Prostate gland (tissue), 2 donors: ENCODE results near the gene NID1. TPM values are rescaled to one million over a fixed set of nuclear protein-coding genes. Genes with fewer than 3 reads are reported as not detected.

Experiments
- DNase-seq: peaks from one replicate; pipeline ENCODE4 v3.0.0-alpha.2; 2019; ENCODE audit warnings: low spot score
- H3K27ac ChIP-seq, 2 donors: fragments of 200-600 bp; sonication (generic); 2 replicates each; pipeline ENCODE4 v1.5.1; 2017 to 2019
- H3K27me3 ChIP-seq: fragments of 200-600 bp; sonication (generic); replicated peaks from 2 replicates; pipeline ENCODE4 v1.5.1; 2019; ENCODE audit not compliant: insufficient read depth
- H3K36me3 ChIP-seq, 2 donors: fragments of 200-600 bp; sonication (generic); 1 replicate in 1 of 2; 2 replicates in 1 of 2; pipeline versions ENCODE4 v1.5.1 to v1.8.1; 2017 to 2019
- H3K4me1 ChIP-seq: fragments of 200-600 bp; sonication (generic); replicated peaks from 2 replicates; pipeline ENCODE4 v1.5.1; 2019
- H3K4me3 ChIP-seq, 2 donors: fragments of 200-600 bp; sonication (generic); 2 replicates each; pipeline ENCODE4 v1.5.1; 2017 to 2019
- H3K9me3 ChIP-seq: fragments of 200-600 bp; sonication (generic); 2 replicates; pipeline ENCODE4 v1.5.1; 2017
- CTCF ChIP-seq, 4 experiments: fragments of 200-600 bp in 2 of 4; fragments of 450-650 bp in 2 of 4; sonication (generic) in 2 of 4; IDR thresholded peaks; 1 replicate in 3 of 4; 2 replicates in 1 of 4; pipeline ENCODE4 v1.5.1; 2016 to 2019; ENCODE audit warnings: antibody characterized with exemption in 4 of 4, mild to moderate bottlenecking in 2 of 4, moderate library complexity in 2 of 4
- POLR2A ChIP-seq: fragments of 450-650 bp; IDR thresholded peaks from one replicate; pipeline ENCODE4 v1.6.1; 2016; ENCODE audit warnings: antibody characterized with exemption, mild to moderate bottlenecking
- POLR2AphosphoS5 ChIP-seq: sonication (generic); formaldehyde crosslinking; IDR thresholded peaks from one replicate; pipeline ENCODE4 v1.6.1; 2017; ENCODE audit warnings: antibody characterized with exemption
- WGBS: methylation state at CpG from one replicate; pipeline ENCODE4 v1.1.5; 2018; 5-methylcytosine and 5-hydroxymethylcytosine counted together
- intact Hi-C: fragments of 100-400 bp; cut with DNase I; formaldehyde crosslinking; loops from one replicate; pipeline ENCODE4 v1.14.2; 2022
- total RNA-seq, 2 donors: library from RNA; depleted of rRNA; stranded (reverse); fragments of >200 nt; gene quantifications; one replicate each; pipeline ENCODE4 v1.1.0, GENCODE V29; 2016

NID1 gene
- total RNA-seq, 2 donors from 2014 or later, result 21.6 to 74.9 TPM

- intact Hi-C loops, result no loop called here
- Histone ChIP-seq H3K27ac (no peak overlapping the region), H3K27me3 (no peaks in the 10 kb centered on the region), H3K36me3 (peaks cover 0 to 9% of the 10 kb centered on the region in 2 donors), H3K4me3 (no peak overlapping the region), H3K4me1 (no peaks in the 10 kb centered on the region), H3K9me3 (no peaks in the 10 kb centered on the region)
- WGBS, result 92% methylated on average over 15 of the region's 15 CpGs
- TF ChIP-seq POLR2A, result no peak
- no peak for TF ChIP-seq POLR2AphosphoS5
- no peak for TF ChIP-seq CTCF (IDR thresholded peaks at IDR 0.05)
- DNase-seq, result no peak
These were observed 40.8 kb downstream of the NID1 start for GRCh38 chr1:236023926-236024565.

- H3K36me3 ChIP-seq, result peaks cover 0 to 9% of the 10 kb centered on the region in 2 donors
- TF ChIP-seq POLR2A (no peak), CTCF (IDR thresholded peaks at IDR 0.05) (no peak), POLR2AphosphoS5 (no peak)
- no peak overlapping the region for H3K4me3 ChIP-seq
- H3K9me3 ChIP-seq, result no peaks in the 10 kb centered on the region
- WGBS, result 65% methylated on average over 9 of the region's 9 CpGs
- H3K4me1 ChIP-seq, result no peaks in the 10 kb centered on the region
- H3K27ac ChIP-seq, result peak overlapping the region; percentile 69 to 72
- no peak for DNase-seq
- intact Hi-C loops, result no loop called here
- H3K27me3 ChIP-seq, result no peaks in the 10 kb centered on the region
These were observed 43.3 kb downstream of the NID1 start for GRCh38 chr1:236021424-236022135.

GRCh38 chr1:236020359-236021219 is 44.3 kb downstream of the NID1 start:
- H3K27me3 ChIP-seq, result no peaks in the 10 kb centered on the region
- peak overlapping the region; percentile 69 to 72 for H3K27ac ChIP-seq
- peaks cover 0 to 6% of the 10 kb centered on the region in 2 donors for H3K36me3 ChIP-seq
- 82% methylated on average over 20 of the region's 20 CpGs for WGBS
- no peaks in the 10 kb centered on the region for H3K9me3 ChIP-seq
- no peak overlapping the region for H3K4me3 ChIP-seq
- no peaks in the 10 kb centered on the region for H3K4me1 ChIP-seq
- intact Hi-C loops, result no loop called here
- DNase-seq, result no peak
- TF ChIP-seq CTCF (IDR thresholded peaks at IDR 0.05), result no peak
- TF ChIP-seq POLR2A, result no peak
- TF ChIP-seq POLR2AphosphoS5, result no peak

GRCh38 chr1:236018885-236019453 is 45.9 kb downstream of the NID1 start:
- Histone ChIP-seq H3K27ac (peak overlapping the region; percentile 69 to 72), H3K4me3 (no peak overlapping the region), H3K36me3 (no peaks in the 10 kb centered on the region), H3K4me1 (no peaks in the 10 kb centered on the region), H3K9me3 (no peaks in the 10 kb centered on the region), H3K27me3 (no peaks in the 10 kb centered on the region)
- TF ChIP-seq POLR2AphosphoS5, result peak; percentile 34
- TF ChIP-seq CTCF (IDR thresholded peaks at IDR 0.05), result no peak
- DNase-seq, result no peak
- 39% methylated on average over 5 of the region's 5 CpGs for WGBS
- intact Hi-C loops, result loop anchor here (5.0 kb wide), 1 partner anchor 48 kb away; the partner anchor contains the start of gene NID1
